BLaER1 (cell line): Measurements from ENCODE around the gene OLFM3.

Source experiments
- H3K27ac ChIP-seq: shearing (Covaris generic); formaldehyde crosslinking; 2 replicates; pipeline ENCODE4 v1.8.1; 2022
- H3K27me3 ChIP-seq: shearing (Covaris generic); formaldehyde crosslinking; 2 replicates; pipeline ENCODE4 v1.8.1; 2022
- H3K36me3 ChIP-seq: shearing (Covaris generic); formaldehyde crosslinking; 2 replicates; pipeline ENCODE4 v1.8.1; 2022
- H3K4me1 ChIP-seq: shearing (Covaris generic); formaldehyde crosslinking; 2 replicates; pipeline ENCODE4 v1.8.1; 2022
- H3K4me2 ChIP-seq: shearing (Covaris generic); formaldehyde crosslinking; 2 replicates; pipeline ENCODE4 v1.8.1; 2022
- H3K4me3 ChIP-seq: shearing (Covaris generic); formaldehyde crosslinking; 2 replicates; pipeline ENCODE4 v1.8.1; 2022
- H3K9ac ChIP-seq: shearing (Covaris generic); formaldehyde crosslinking; 2 replicates; pipeline ENCODE4 v1.8.1; 2022
- H3K9me3 ChIP-seq: shearing (Covaris generic); formaldehyde crosslinking; 2 replicates; pipeline ENCODE4 v1.8.1; 2022
- H4K20me1 ChIP-seq: shearing (Covaris generic); formaldehyde crosslinking; 2 replicates; pipeline ENCODE4 v1.8.1; 2022
- Cebpa-rat ChIP-seq: shearing (Covaris generic); IDR thresholded peaks from 2 replicates; pipeline ENCODE4 v1.8.1; 2022

The OLFM3 gene

DNA sequence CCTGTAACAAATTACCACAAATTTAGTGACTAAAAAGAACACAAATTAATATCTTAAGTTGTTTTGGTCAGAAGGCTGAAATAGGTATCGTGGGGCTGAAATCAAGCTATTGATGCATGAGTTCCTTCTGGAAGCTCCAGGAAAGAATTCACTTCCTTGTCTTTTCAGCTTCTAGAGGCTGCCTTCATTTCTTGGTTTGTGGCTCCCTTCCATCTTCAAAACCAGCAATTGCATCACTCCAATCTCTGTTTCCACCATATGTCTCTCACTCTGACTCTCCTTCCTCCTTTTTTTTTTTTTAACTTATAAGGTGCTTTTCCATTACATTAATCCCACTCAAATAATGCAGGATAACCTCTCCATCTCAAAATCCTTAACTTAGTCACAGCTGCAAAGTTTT, 78.4 kb downstream of the OLFM3 start:
- H3K36me3 ChIP-seq, result no peaks in the 10 kb centered on the region
- TF ChIP-seq Cebpa-rat, result no peak
- H3K27ac ChIP-seq, result no peak overlapping the region
- H4K20me1 ChIP-seq, result no peaks in the 10 kb centered on the region
- no peak overlapping the region for H3K9ac ChIP-seq
- no peak overlapping the region for H3K4me2 ChIP-seq
- H3K4me3 ChIP-seq, result no peak overlapping the region
- no peaks in the 10 kb centered on the region for H3K27me3 ChIP-seq
- H3K9me3 ChIP-seq, result no peaks in the 10 kb centered on the region
- no peaks in the 10 kb centered on the region; the same call in 1 of the 2 replicates for H3K4me1 ChIP-seq

DNA sequence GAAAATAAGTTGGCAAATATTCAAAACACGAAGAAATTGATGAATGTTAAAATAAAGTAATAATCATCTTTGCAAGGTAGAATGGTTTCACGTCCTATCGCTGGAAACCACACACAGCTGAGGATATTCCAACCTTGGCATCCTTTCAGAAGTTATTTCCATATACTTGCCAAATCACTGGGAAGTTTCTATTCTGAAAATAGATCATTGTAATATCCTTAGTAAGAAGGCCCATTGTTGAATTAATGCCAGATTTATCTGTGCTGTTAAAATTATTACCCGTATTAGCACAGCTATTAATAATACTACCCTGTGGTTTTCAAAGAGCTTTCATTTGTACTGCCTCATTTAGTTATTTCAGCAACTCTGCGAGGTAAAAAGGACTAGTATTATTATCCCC, 81.1 kb downstream of the OLFM3 start:
- H3K4me2 ChIP-seq, result no peak overlapping the region
- no peaks in the 10 kb centered on the region; the same call in 1 of the 2 replicates for H3K4me1 ChIP-seq
- H3K9ac ChIP-seq, result no peak overlapping the region
- H3K27me3 ChIP-seq, result no peaks in the 10 kb centered on the region
- no peaks in the 10 kb centered on the region for H3K9me3 ChIP-seq
- H3K36me3 ChIP-seq, result no peaks in the 10 kb centered on the region
- TF ChIP-seq Cebpa-rat, result no peak
- H4K20me1 ChIP-seq, result no peaks in the 10 kb centered on the region
- H3K27ac ChIP-seq, result no peak overlapping the region
- no peak overlapping the region for H3K4me3 ChIP-seq

DNA sequence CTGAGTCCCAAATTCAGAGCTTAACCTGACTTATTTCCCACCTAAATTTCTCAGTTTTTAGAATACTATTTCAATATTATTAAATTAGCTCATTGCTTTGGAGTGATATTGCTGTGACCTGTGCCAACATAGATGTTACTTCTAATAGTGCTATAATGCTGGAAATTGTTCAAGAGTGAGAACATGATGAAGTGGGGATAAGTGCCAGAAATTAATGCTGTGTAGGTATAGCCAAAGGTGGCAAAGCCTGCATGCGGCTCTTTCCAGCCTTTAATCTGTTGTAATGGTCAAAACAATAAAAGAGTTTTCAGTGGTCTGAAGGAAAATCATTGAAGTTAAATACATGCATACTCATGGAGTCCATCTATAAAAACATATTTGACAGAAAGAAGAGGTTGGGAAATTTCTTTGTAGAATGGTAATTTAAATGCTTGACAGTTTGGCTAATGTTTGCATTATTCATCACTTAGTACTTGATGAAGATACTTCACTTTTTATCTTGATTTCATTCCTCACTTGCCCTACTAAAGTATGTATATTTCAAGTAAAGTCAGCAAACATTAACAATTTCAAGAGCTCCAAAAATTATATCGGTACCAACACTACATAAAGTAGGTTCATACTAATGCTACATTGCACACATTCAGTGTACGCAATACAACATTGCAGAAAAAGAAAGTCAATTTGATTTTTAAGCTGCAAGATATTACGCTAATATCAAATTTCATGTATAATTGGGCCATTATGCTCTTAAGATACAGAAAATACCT, 82.1 kb downstream of the OLFM3 start:
- Histone ChIP-seq H3K9ac (no peak overlapping the region), H3K9me3 (no peaks in the 10 kb centered on the region), H3K27me3 (no peaks in the 10 kb centered on the region), H3K36me3 (no peaks in the 10 kb centered on the region), H3K4me2 (no peak overlapping the region), H3K4me1 (no peaks in the 10 kb centered on the region; the same call in 1 of the 2 replicates), H3K27ac (no peak overlapping the region), H3K4me3 (no peak overlapping the region), H4K20me1 (no peaks in the 10 kb centered on the region)
- TF ChIP-seq Cebpa-rat, result no peak

DNA sequence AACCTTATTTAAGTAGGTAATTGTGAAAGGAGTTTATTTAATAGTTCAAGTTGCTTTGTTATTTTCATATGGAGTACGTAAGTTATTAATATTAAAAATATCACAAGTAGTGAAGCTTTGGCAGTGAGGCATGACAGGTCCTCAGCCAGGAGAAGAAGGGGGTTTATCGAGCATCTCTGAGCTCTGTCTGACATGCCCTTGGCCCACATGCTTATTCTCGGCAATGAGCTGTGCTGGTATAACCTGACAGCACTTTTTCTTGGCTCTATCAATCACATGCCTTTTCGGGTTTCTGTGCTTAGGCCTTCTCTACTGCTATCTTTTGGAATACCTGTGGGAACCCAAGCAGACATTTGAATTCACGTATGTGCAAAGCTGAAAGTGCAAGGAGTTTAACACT, 84.8 kb downstream of the OLFM3 start:
- H3K9ac ChIP-seq, result no peak overlapping the region
- H3K27ac ChIP-seq, result no peak overlapping the region
- H3K4me3 ChIP-seq, result no peak overlapping the region
- TF ChIP-seq Cebpa-rat, result no peak
- H3K4me1 ChIP-seq, result no peaks in the 10 kb centered on the region; the same call in 1 of the 2 replicates
- no peaks in the 10 kb centered on the region for H3K27me3 ChIP-seq
- H3K9me3 ChIP-seq, result no peaks in the 10 kb centered on the region
- H3K4me2 ChIP-seq, result no peak overlapping the region
- no peaks in the 10 kb centered on the region for H3K36me3 ChIP-seq
- H4K20me1 ChIP-seq, result no peaks in the 10 kb centered on the region

DNA sequence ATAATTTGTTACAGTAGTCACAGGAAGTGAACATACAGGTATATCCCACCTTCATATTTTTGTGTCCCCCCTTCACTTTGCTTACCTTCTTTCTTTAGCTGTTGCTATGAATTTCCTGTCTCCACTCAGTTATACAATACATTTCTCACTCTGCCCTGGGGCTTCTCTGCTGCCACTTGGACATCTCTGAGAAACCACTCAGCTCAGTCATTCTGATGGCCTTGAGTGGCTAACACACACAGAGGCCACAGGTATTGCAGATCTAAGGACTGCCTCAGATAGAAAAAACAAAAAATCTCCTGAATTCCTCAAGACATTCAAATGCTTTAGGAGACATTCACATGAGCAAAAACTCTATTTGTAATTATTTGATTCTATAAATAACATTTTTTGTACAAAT, 87.7 kb downstream of the OLFM3 start:
- Histone ChIP-seq H4K20me1 (no peaks in the 10 kb centered on the region), H3K9ac (no peak overlapping the region), H3K4me2 (no peak overlapping the region), H3K27me3 (no peaks in the 10 kb centered on the region), H3K4me1 (no peaks in the 10 kb centered on the region), H3K27ac (no peak overlapping the region), H3K4me3 (no peak overlapping the region), H3K36me3 (no peaks in the 10 kb centered on the region), H3K9me3 (no peaks in the 10 kb centered on the region)
- no peak for TF ChIP-seq Cebpa-rat

DNA sequence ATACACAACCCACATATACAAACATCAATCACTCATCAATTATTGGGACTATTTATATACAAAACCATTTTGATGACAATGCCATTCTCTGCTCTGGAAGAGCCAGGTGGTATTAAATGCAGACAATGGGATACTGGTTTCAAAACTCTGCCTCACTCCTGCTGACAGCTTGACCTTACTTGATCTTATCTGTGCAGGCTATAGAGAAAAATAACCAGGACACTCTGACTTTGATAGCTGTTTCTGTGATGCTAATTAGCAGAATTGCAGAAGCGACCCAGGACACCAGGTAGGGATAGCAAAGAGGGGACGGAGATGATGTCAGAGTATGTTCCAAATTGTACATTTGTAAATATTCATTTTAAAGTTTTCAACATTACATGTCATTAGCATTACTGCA, 89.5 kb downstream of the OLFM3 start:
- no peaks in the 10 kb centered on the region for H3K4me1 ChIP-seq
- H3K4me3 ChIP-seq, result no peak overlapping the region
- no peaks in the 10 kb centered on the region for H4K20me1 ChIP-seq
- no peaks in the 10 kb centered on the region for H3K27me3 ChIP-seq
- no peaks in the 10 kb centered on the region for H3K9me3 ChIP-seq
- no peak overlapping the region for H3K27ac ChIP-seq
- H3K36me3 ChIP-seq, result no peaks in the 10 kb centered on the region
- H3K9ac ChIP-seq, result no peak overlapping the region
- no peak overlapping the region for H3K4me2 ChIP-seq
- TF ChIP-seq Cebpa-rat, result no peak

DNA sequence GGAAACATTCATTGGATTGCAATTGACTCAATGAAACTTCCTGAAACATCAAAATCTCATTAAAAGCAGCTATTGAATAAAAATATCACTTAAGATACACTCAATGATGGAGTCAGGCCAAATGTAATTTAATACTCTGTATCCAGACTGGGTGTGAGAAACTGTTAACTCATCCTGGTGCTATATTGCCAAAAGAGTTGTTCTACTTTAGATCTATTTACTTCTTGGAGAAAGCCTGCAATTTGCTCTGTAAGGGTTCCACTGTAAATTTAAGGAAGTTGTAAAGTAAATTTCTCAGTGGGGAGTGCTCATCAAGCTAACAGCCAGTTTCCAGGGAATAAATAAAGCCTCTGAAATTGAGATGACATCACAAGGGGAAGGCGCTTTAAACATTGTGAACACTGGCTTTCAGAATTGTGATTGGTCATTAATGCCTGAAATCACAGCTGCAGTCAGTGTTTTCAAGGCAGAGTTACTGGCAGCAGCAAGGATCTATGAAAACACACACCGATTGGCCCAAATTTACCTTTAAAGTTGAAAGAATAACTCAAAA, 91.4 kb downstream of the OLFM3 start:
- no peak overlapping the region for H3K27ac ChIP-seq
- H3K9ac ChIP-seq, result no peak overlapping the region
- no peaks in the 10 kb centered on the region for H3K27me3 ChIP-seq
- H3K4me1 ChIP-seq, result no peaks in the 10 kb centered on the region
- TF ChIP-seq Cebpa-rat, result no peak
- H3K4me3 ChIP-seq, result no peak overlapping the region
- no peaks in the 10 kb centered on the region for H3K9me3 ChIP-seq
- no peaks in the 10 kb centered on the region for H3K36me3 ChIP-seq
- no peaks in the 10 kb centered on the region for H4K20me1 ChIP-seq
- H3K4me2 ChIP-seq, result no peak overlapping the region

DNA sequence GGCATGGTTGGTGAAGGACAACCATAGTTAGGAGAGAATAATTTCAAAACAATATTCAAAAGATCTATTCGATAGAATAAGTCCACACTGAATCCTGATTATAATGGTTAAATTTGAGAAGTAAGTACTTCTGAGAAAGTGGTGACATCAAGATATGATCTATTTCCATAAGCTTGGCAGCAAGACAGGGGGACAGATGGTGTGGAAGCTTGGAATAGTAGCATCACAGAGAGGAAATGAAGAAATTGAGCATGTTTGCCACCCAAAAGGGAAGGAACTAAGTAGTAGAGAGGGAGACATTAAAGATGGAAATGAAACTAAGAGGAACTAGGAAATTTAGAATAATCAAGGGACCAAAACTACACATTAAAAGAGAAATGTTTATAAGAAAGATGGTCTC, 94.5 kb downstream of the OLFM3 start:
- Histone ChIP-seq H3K27ac (no peak overlapping the region), H3K27me3 (no peaks in the 10 kb centered on the region), H3K4me2 (no peak overlapping the region), H3K4me1 (peaks cover 22% of the 10 kb centered on the region), H3K4me3 (no peak overlapping the region), H3K36me3 (no peaks in the 10 kb centered on the region), H4K20me1 (no peaks in the 10 kb centered on the region), H3K9me3 (no peaks in the 10 kb centered on the region), H3K9ac (no peak overlapping the region)
- no peak for TF ChIP-seq Cebpa-rat

DNA sequence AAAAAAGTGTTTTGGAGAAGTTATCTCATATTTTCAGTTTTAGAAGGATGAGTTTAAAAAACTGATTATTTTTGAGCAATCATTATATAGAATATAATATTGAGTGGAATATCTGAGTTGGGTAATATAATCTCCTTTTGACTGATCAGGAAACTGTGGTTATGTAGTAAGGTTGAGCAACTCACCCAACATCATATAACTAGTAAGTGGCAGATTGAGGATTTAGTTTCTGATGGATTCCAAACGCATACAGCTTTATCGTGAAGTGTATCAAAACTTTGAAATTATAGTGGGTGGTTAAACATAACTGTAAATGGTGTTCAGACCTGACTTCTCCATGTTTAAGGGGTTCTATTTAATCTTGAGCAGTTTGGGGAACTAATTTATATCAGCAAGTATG, 98.6 kb downstream of the OLFM3 start:
- Histone ChIP-seq H3K27me3 (no peaks in the 10 kb centered on the region), H3K36me3 (no peaks in the 10 kb centered on the region), H3K4me2 (peak overlapping the region; percentile 45), H3K4me1 (peaks cover 23% of the 10 kb centered on the region), H3K9ac (no peak overlapping the region), H4K20me1 (no peaks in the 10 kb centered on the region), H3K9me3 (no peaks in the 10 kb centered on the region), H3K27ac (no peak overlapping the region), H3K4me3 (no peak overlapping the region)
- TF ChIP-seq Cebpa-rat, result no peak; the same call in 1 of the 2 replicates

DNA sequence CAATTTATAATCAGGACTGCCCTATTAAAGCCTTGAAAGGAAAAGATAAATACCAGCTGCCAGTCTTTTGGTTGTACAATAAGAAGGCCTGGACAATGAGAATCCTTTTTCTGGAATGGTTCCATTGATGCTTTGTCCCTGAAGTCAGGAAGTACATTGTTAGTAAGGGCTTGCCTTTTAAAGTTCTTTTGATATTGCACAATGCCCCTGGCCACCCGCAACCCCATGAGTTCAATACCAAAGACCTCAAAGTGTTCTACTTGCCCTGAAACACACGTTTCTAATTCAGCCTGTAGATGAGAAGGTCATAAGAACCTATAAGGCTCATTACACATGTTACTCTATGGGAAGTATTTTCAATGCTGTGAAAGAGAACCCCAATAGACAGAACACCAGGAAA, 112.1 kb downstream of the OLFM3 start:
- Histone ChIP-seq H3K27me3 (no peaks in the 10 kb centered on the region), H3K4me1 (no peaks in the 10 kb centered on the region), H3K36me3 (no peaks in the 10 kb centered on the region), H3K4me3 (no peak overlapping the region), H3K9ac (no peak overlapping the region), H3K9me3 (no peaks in the 10 kb centered on the region), H4K20me1 (no peaks in the 10 kb centered on the region), H3K4me2 (no peak overlapping the region), H3K27ac (no peak overlapping the region)
- TF ChIP-seq Cebpa-rat, result no peak
